HCT116 (cell line): ENCODE results near the gene CDKL5. TPM values are rescaled to one million over a fixed set of nuclear protein-coding genes. Genes with fewer than 3 reads are reported as not detected.

Source experiments
- ATAC-seq: fragments of 200-7000 bp; cut with Tn5 transposase; 2 replicates; pipeline ENCODE4 v1.9.1; 2020; ENCODE audit warnings: mild to moderate bottlenecking, moderate library complexity
- BruUV-seq: library from RNA; stranded (reverse); fragments of 400-500 nt; replicated peaks from 2 replicates; lab custom pipeline; 2021; lab: Mats Ljungman, UMichigan
- CTCF ChIA-PET: fragments of 300-600 bp; sonication (Branson Sonifier 250); formaldehyde crosslinking; loops from one replicate; lab custom pipeline; 2021; ENCODE audit warnings: antibody characterized with exemption; lab: Charles Lee
- POLR2A ChIA-PET: fragments of 300-600, 350-600 bp; sonication (Branson Sonifier 250); formaldehyde crosslinking; loops from one replicate; lab custom pipeline; 2021; ENCODE audit warnings: antibody characterized with exemption; lab: Charles Lee
- RAD21 ChIA-PET, 2 experiments: fragments of 300-600 bp; sonication (Branson Sonifier 250); formaldehyde crosslinking; loops; one replicate each; lab custom pipeline; 2023; ENCODE audit warnings: low total read pairs in 2 of 2; ENCODE audit not compliant: uncharacterized antibody in 2 of 2, unreplicated experiment in 2 of 2, low non-redundant PET in 1 of 2; lab: Charles Lee
- DNase-seq: peaks from one replicate; pipeline ENCODE4 v3.0.0-alpha.2; 2010; ENCODE audit warnings: low read depth, low spot score
- H2AFZ ChIP-seq: fragments of 200-600 bp; shearing (Covaris generic), sonication (generic); 2 replicates; pipeline ENCODE4 v1.6.1; 2017; ENCODE audit warnings: low read depth, mixed run types, mixed read lengths, antibody characterized with exemption, low read length; ENCODE audit not compliant: poor library complexity, severe bottlenecking
- H3K27ac ChIP-seq: 2 replicates; pipeline ENCODE4 v1.5.1; 2012; ENCODE audit warnings: low read depth, low read length
- H3K27me3 ChIP-seq: fragments of 200-600 bp; sonication (generic); 2 replicates; pipeline ENCODE4 v1.6.1; 2016; ENCODE audit warnings: mixed run types, low read length, mixed read lengths; ENCODE audit not compliant: insufficient read depth
- H3K36me3 ChIP-seq, 2 experiments: fragments of 200-500 bp in 1 of 2; fragments of 200-600 bp in 1 of 2; sonication (Bioruptor generic) in 1 of 2; sonication (generic) in 1 of 2; 2 replicates each; pipeline versions ENCODE4 v1.5.1 to v1.6.1; 2014 to 2016; ENCODE audit warnings: low read length in 2 of 2, inconsistent platforms in 1 of 2, mixed read lengths in 1 of 2, mixed run types in 1 of 2; ENCODE audit not compliant: insufficient read depth in 2 of 2, control insufficient read depth in 1 of 2
- H3K4me1 ChIP-seq, 2 experiments: fragments of 200-600 bp in 1 of 2; sonication (generic) in 1 of 2; 2 replicates each; pipeline versions ENCODE4 v1.5.1 to v1.6.1; 2012 to 2017; ENCODE audit warnings: low read length in 2 of 2, inconsistent platforms in 1 of 2, mild to moderate bottlenecking in 1 of 2, mixed read lengths in 1 of 2, mixed run types in 1 of 2, moderate library complexity in 1 of 2; ENCODE audit not compliant: insufficient read depth in 2 of 2, control insufficient read depth in 1 of 2
- H3K4me2 ChIP-seq: fragments of 200-600 bp; sonication (generic); 2 replicates; pipeline ENCODE4 v1.6.1; 2017; ENCODE audit warnings: mixed run types, low read length, mixed read lengths
- H3K4me3 ChIP-seq, 2 experiments: fragments of 200-600 bp in 1 of 2; sonication (generic) in 1 of 2; replicated peaks in 1 of 2; 2 replicates each; pipeline ENCODE4 v1.5.1; 2011 to 2016; ENCODE audit warnings: low read length in 2 of 2, control low read depth in 1 of 2, low read depth in 1 of 2, mild to moderate bottlenecking in 1 of 2, mixed read lengths in 1 of 2, mixed run types in 1 of 2
- H3K79me2 ChIP-seq: fragments of 200-600 bp; sonication (generic); 2 replicates; pipeline ENCODE4 v1.6.1; 2017; ENCODE audit warnings: mild to moderate bottlenecking, mixed run types, low read length, moderate library complexity, mixed read lengths; ENCODE audit not compliant: insufficient read depth
- H3K9ac ChIP-seq: fragments of 200-600 bp; sonication (generic); 2 replicates; pipeline ENCODE4 v1.6.1; 2016; ENCODE audit warnings: low read length, mixed read lengths
- H3K9me2 ChIP-seq: fragments of 200-600 bp; sonication (generic), shearing (Covaris generic); 2 replicates; pipeline ENCODE4 v1.6.1; 2017; ENCODE audit warnings: mixed run types, mild to moderate bottlenecking, moderate library complexity; ENCODE audit not compliant: insufficient read depth
- H3K9me3 ChIP-seq, 2 experiments: fragments of 200-500 bp in 1 of 2; fragments of 200-600 bp in 1 of 2; sonication (Bioruptor generic) in 1 of 2; sonication (generic) in 1 of 2; 2 replicates each; pipeline ENCODE4 v1.6.1; 2014 to 2017; ENCODE audit warnings: low read length in 2 of 2, mixed read lengths in 2 of 2, inconsistent platforms in 1 of 2, low read depth in 1 of 2, mild to moderate bottlenecking in 1 of 2, mixed run types in 1 of 2, moderate library complexity in 1 of 2; ENCODE audit not compliant: control insufficient read depth in 1 of 2, insufficient read depth in 1 of 2
- H4K20me1 ChIP-seq: fragments of 200-600 bp; sonication (generic), shearing (Covaris generic); 2 replicates; pipeline ENCODE4 v1.6.1; 2017; ENCODE audit warnings: mixed run types, mild to moderate bottlenecking, moderate library complexity; ENCODE audit not compliant: insufficient read depth
- ATF3 ChIP-seq: IDR thresholded peaks from 2 replicates; pipeline ENCODE4 v1.6.1; 2012
- CTCF ChIP-seq, 3 experiments: fragments of 200-600 bp in 1 of 3; sonication (generic) in 1 of 3; IDR thresholded peaks in 2 of 3; conservative IDR thresholded peaks in 1 of 3; 2 replicates each; pipeline ENCODE4 v1.5.1; 2012 to 2017; ENCODE audit warnings: low read depth in 2 of 3, low read length in 2 of 3, antibody characterized with exemption in 1 of 3, borderline replicate concordance in 1 of 3, control low read depth in 1 of 3, mild to moderate bottlenecking in 1 of 3, mixed read lengths in 1 of 3, mixed run types in 1 of 3, moderate library complexity in 1 of 3; ENCODE audit not compliant: insufficient read depth in 1 of 3
- EGR1 ChIP-seq: IDR thresholded peaks from 2 replicates; pipeline ENCODE4 v1.6.1; 2012; ENCODE audit warnings: low read depth
- EZH2 ChIP-seq: fragments of 200-600 bp; sonication (generic); IDR thresholded peaks from 2 replicates; pipeline ENCODE4 v1.6.1; 2017; ENCODE audit warnings: antibody characterized with exemption, mixed run types
- EZH2phosphoT487 ChIP-seq: fragments of 200-600 bp; IDR thresholded peaks from 2 replicates; pipeline ENCODE4 v1.6.1; 2018; ENCODE audit warnings: antibody characterized with exemption, borderline replicate concordance
- FOSL1 ChIP-seq: IDR thresholded peaks from 2 replicates; pipeline ENCODE4 v1.6.1; 2012; ENCODE audit warnings: low read depth
- JUND ChIP-seq: IDR thresholded peaks from 2 replicates; pipeline ENCODE4 v1.6.1; 2012
- POLR2A ChIP-seq: IDR thresholded peaks from 2 replicates; pipeline ENCODE4 v1.7.0; 2011; ENCODE audit warnings: borderline replicate concordance; ENCODE audit not compliant: insufficient read depth, insufficient read length; ENCODE audit errors: extremely low read depth
- POLR2AphosphoS5 ChIP-seq: IDR thresholded peaks from 2 replicates; pipeline ENCODE4 v1.6.1; 2011; ENCODE audit warnings: mild to moderate bottlenecking, low read depth, low read length, moderate library complexity
- RAD21 ChIP-seq: IDR thresholded peaks from 2 replicates; pipeline ENCODE4 v1.6.1; 2012; ENCODE audit warnings: low read depth, mild to moderate bottlenecking
- REST ChIP-seq: IDR thresholded peaks from 2 replicates; pipeline ENCODE4 v1.6.1; 2012; ENCODE audit warnings: low read depth
- SP1 ChIP-seq: IDR thresholded peaks from 2 replicates; pipeline ENCODE4 v1.6.1; 2012; ENCODE audit warnings: low read depth
- TCF7L2 ChIP-seq: IDR thresholded peaks from 2 replicates; pipeline ENCODE4 v1.7.0; 2011; ENCODE audit warnings: borderline replicate concordance, inconsistent platforms; ENCODE audit not compliant: insufficient read depth, insufficient read length; ENCODE audit errors: extremely low read depth
- YY1 ChIP-seq: IDR thresholded peaks from 2 replicates; pipeline ENCODE4 v1.6.1; 2011; ENCODE audit warnings: low read length, low read depth, moderate library complexity, mild to moderate bottlenecking; ENCODE audit not compliant: insufficient replicate concordance; ENCODE audit errors: extremely low read depth
- ZBTB33 ChIP-seq: IDR thresholded peaks from 2 replicates; pipeline ENCODE4 v1.6.1; 2011; ENCODE audit warnings: mild to moderate bottlenecking, low read length, moderate library complexity; ENCODE audit not compliant: insufficient replicate concordance; ENCODE audit errors: extremely low read depth
- ZFX ChIP-seq: fragments of 450-650 bp; IDR thresholded peaks from 2 replicates; pipeline ENCODE4 v1.6.1; 2017
- ZNF274 ChIP-seq: fragments of 200-500 bp; sonication (Bioruptor generic); IDR thresholded peaks from 2 replicates; pipeline ENCODE4 v1.6.1; 2014; ENCODE audit warnings: mild to moderate bottlenecking, low read depth, low read length, inconsistent platforms
- intact Hi-C: fragments of 100-400 bp; cut with micrococcal nuclease; formaldehyde crosslinking; loops from 2 replicates; pipeline ENCODE4 v1.10.0; 2022
- total RNA-seq: library from RNA; stranded (reverse); gene quantifications from one replicate; pipeline ENCODE4 v1.2.1, GENCODE V29; 2021; ENCODE audit not compliant: unreplicated experiment

The CDKL5 gene
- total RNA-seq, 1 experiment from 2014 or later, result 2.5 TPM

- Histone ChIP-seq H3K9me2 (no peaks in the 10 kb centered on the region), H3K4me3 (no peak overlapping the region), H3K79me2 (no peaks in the 10 kb centered on the region), H3K4me1 (peaks cover 0 to 6% of the 10 kb centered on the region in 2 experiments; a peak in 2 of 4 replicates), H3K9me3 (no peaks in the 10 kb centered on the region), H3K9ac (no peak overlapping the region), H3K27me3 (peaks cover 4% of the 10 kb centered on the region; the same call in 1 of the 2 replicates), H4K20me1 (no peaks in the 10 kb centered on the region), H3K4me2 (no peak overlapping the region), H2AFZ (no peak overlapping the region), H3K36me3 (no peaks in the 10 kb centered on the region), H3K27ac (no peak overlapping the region)
- ATAC-seq, result no peak
- ChIA-PET POLR2A (no interaction called here), CTCF (no interaction called here), RAD21 (no interaction called here)
- intact Hi-C loops, result loop anchor here (10.0 kb wide), 1 partner anchor 252 kb away; the partner anchor contains the start of gene RS1
- no TSS peak for BruUV-seq
- no peak for TF ChIP-seq SP1
- no peak for TF ChIP-seq POLR2AphosphoS5
- no peak for TF ChIP-seq EZH2
- TF ChIP-seq TCF7L2, result no peak
- no peak for TF ChIP-seq ZNF274
- no peak for TF ChIP-seq RAD21
- TF ChIP-seq CTCF (IDR thresholded peaks at IDR 0.05 in 2 of 3, conservative IDR thresholded peaks at IDR 0.05 in 1 of 3; ENCODE audit: borderline replicate concordance in 1 of 3, insufficient read depth in 1 of 3, low read depth in 2 of 3, low read length in 2 of 3), result no peak
- TF ChIP-seq YY1, result no peak
- no peak for TF ChIP-seq ATF3
- no peak for TF ChIP-seq JUND
- TF ChIP-seq EZH2phosphoT487, result no peak
- no peak for TF ChIP-seq ZFX
- no peak for TF ChIP-seq REST
- no peak for TF ChIP-seq EGR1
- TF ChIP-seq FOSL1, result no peak
- TF ChIP-seq ZBTB33, result no peak
- TF ChIP-seq POLR2A, result no peak
- no peak for DNase-seq
Observed at GRCh38 chrX:18422325-18422724, 3.1 kb upstream of the CDKL5 start.
